Liver (tissue), 9 donors: Measurements from ENCODE around the gene FAM186B. TPM values are rescaled to one million over a fixed set of nuclear protein-coding genes. Genes with fewer than 3 reads are reported as not detected.

ENCODE experiments used
- DNase-seq: peaks from one replicate; pipeline ENCODE4 v3.0.0-alpha.2; 2017; ENCODE audit warnings: low spot score
- H3K27ac ChIP-seq, 2 donors: one replicate each; pipeline ENCODE4 v1.7.0; 2013; ENCODE audit warnings: inconsistent platforms in 2 of 2, low read length in 2 of 2, control low read depth in 1 of 2, low read depth in 1 of 2, mild to moderate bottlenecking in 1 of 2
- H3K27me3 ChIP-seq, 4 donors: one replicate each; pipeline versions ENCODE4 v1.6.1 to v1.7.0; 2013; ENCODE audit warnings: low read length in 3 of 4, inconsistent platforms in 1 of 4, mild to moderate bottlenecking in 1 of 4, moderate library complexity in 1 of 4; ENCODE audit not compliant: control insufficient read depth in 4 of 4, insufficient read depth in 4 of 4
- H3K36me3 ChIP-seq, 4 donors: one replicate each; pipeline versions ENCODE4 v1.6.1 to v1.7.0; 2013; ENCODE audit warnings: low read length in 3 of 4, mild to moderate bottlenecking in 3 of 4, low read depth in 1 of 4, moderate library complexity in 1 of 4; ENCODE audit not compliant: control insufficient read depth in 4 of 4, insufficient read depth in 3 of 4
- H3K4me1 ChIP-seq, 4 donors: one replicate each; pipeline versions ENCODE4 v1.6.1 to v1.7.0; 2013; ENCODE audit warnings: low read length in 3 of 4, mild to moderate bottlenecking in 3 of 4, moderate library complexity in 1 of 4; ENCODE audit not compliant: control insufficient read depth in 4 of 4, insufficient read depth in 4 of 4
- H3K4me3 ChIP-seq, 3 donors: one replicate each; pipeline versions ENCODE4 v1.6.1 to v1.7.0; 2013; ENCODE audit warnings: low read length in 3 of 3, control low read depth in 1 of 3, low read depth in 1 of 3, mild to moderate bottlenecking in 1 of 3
- H3K9ac ChIP-seq, 2 donors: one replicate each; pipeline ENCODE4 v1.7.0; 2013; ENCODE audit warnings: low read length in 2 of 2, mild to moderate bottlenecking in 2 of 2, moderate library complexity in 2 of 2, control low read depth in 1 of 2, low read depth in 1 of 2
- H3K9me3 ChIP-seq, 4 donors: one replicate each; pipeline versions ENCODE4 v1.6.1 to v1.7.0; 2013; ENCODE audit warnings: low read length in 3 of 4; ENCODE audit not compliant: control insufficient read depth in 4 of 4
- CTCF ChIP-seq: fragments of 150-350 bp; IDR thresholded peaks from 2 replicates; pipeline ENCODE4 v1.5.1; 2017; ENCODE audit warnings: improper control_type of control experiment, low read depth, low read length; ENCODE audit not compliant: missing input control
- EGR1 ChIP-seq, 2 donors: IDR thresholded peaks; 2 replicates each; pipeline ENCODE4 v1.6.1; 2016 to 2018; ENCODE audit warnings: antibody characterized with exemption in 2 of 2, low read depth in 2 of 2
- FOXA1 ChIP-seq: IDR thresholded peaks from 2 replicates; pipeline ENCODE4 v1.6.1; 2016; ENCODE audit warnings: antibody characterized with exemption
- FOXA2 ChIP-seq: IDR thresholded peaks from 2 replicates; pipeline ENCODE4 v1.6.1; 2016; ENCODE audit warnings: antibody characterized with exemption
- GABPA ChIP-seq, 2 donors: IDR thresholded peaks in 1 of 2; conservative IDR thresholded peaks in 1 of 2; 2 replicates each; pipeline ENCODE4 v1.6.1; 2016; ENCODE audit warnings: antibody characterized with exemption in 2 of 2, mild to moderate bottlenecking in 1 of 2, moderate library complexity in 1 of 2
- HNF4A ChIP-seq, 2 donors: conservative IDR thresholded peaks; 2 replicates each; pipeline ENCODE4 v1.6.1; 2016; ENCODE audit warnings: antibody characterized with exemption in 2 of 2, mild to moderate bottlenecking in 2 of 2
- HNF4G ChIP-seq: IDR thresholded peaks from 2 replicates; pipeline ENCODE4 v1.6.1; 2016; ENCODE audit warnings: antibody characterized with exemption
- JUND ChIP-seq, 2 donors: IDR thresholded peaks; 2 replicates each; pipeline ENCODE4 v1.6.1; 2016; ENCODE audit warnings: antibody characterized with exemption in 2 of 2
- MAX ChIP-seq: IDR thresholded peaks from 2 replicates; pipeline ENCODE4 v1.6.1; 2016; ENCODE audit warnings: antibody characterized with exemption
- NR2F2 ChIP-seq: IDR thresholded peaks from 2 replicates; pipeline ENCODE4 v1.6.1; 2016; ENCODE audit warnings: antibody characterized with exemption
- RAD21 ChIP-seq, 2 donors: IDR thresholded peaks; 2 replicates each; pipeline ENCODE4 v1.6.1; 2016; ENCODE audit warnings: antibody characterized with exemption in 2 of 2, mild to moderate bottlenecking in 2 of 2
- RXRA ChIP-seq, 2 donors: IDR thresholded peaks; 2 replicates each; pipeline ENCODE4 v1.6.1; 2017 to 2018; ENCODE audit warnings: antibody characterized with exemption in 2 of 2, mild to moderate bottlenecking in 1 of 2
- SP1 ChIP-seq: IDR thresholded peaks from 2 replicates; pipeline ENCODE4 v1.6.1; 2018; ENCODE audit warnings: antibody characterized with exemption, mild to moderate bottlenecking
- TAF1 ChIP-seq: conservative IDR thresholded peaks from 2 replicates; pipeline ENCODE4 v1.6.1; 2016; ENCODE audit warnings: antibody characterized with exemption, mild to moderate bottlenecking
- YY1 ChIP-seq: IDR thresholded peaks from 2 replicates; pipeline ENCODE4 v1.6.1; 2016; ENCODE audit warnings: antibody characterized with exemption, mild to moderate bottlenecking
- ZBTB33 ChIP-seq: IDR thresholded peaks from 2 replicates; pipeline ENCODE4 v1.6.1; 2016; ENCODE audit warnings: antibody characterized with exemption
- WGBS: extraction: QIAGEN DNeasy Blood & Tissue Kit; methylation state at CpG from one replicate; pipeline ENCODE4 v1.1.7; 2013; 5-methylcytosine and 5-hydroxymethylcytosine counted together
- polyA plus RNA-seq, 2 donors: library from polyadenylated mRNA; stranded (reverse) in 1 of 2; unstranded in 1 of 2; fragments of 200-250 nt in 1 of 2; fragments of >200 nt in 1 of 2; fragmentation: Nextera tagmentation in 1 of 2; extraction: Ambion mirVana in 1 of 2; gene quantifications; one replicate each; pipeline versions ENCODE4 v1.2.1 to v1.2.3, GENCODE V29; 2013 to 2015
- total RNA-seq, 2 donors: library from RNA; depleted of rRNA; stranded (reverse); fragments of >200 nt; gene quantifications; one replicate each; pipeline ENCODE4 v1.2.3, GENCODE V29; 2014
- TF ChIP-seq, protein P1 (sequence below): IDR thresholded peaks from 2 replicates; pipeline ENCODE4 v1.6.1; 2016; ENCODE audit warnings: antibody characterized with exemption
- TF ChIP-seq, protein P2 (sequence below): IDR thresholded peaks from 2 replicates; pipeline ENCODE4 v1.6.1; 2016; ENCODE audit warnings: antibody characterized with exemption, mild to moderate bottlenecking
- donor health status: healthy.
- donor health status: healthy.
- donor health status: healthy.
- donor health status: healthy.
- donor health status: healthy.

Gene FAM186B
- total and polyA plus RNA-seq, 4 donors: 0.19 to 0.84 (median 0.42) TPM

GRCh38 chr12:49552014-49552413 lies 53.4 kb downstream of the FAM186B start:
- Histone ChIP-seq H3K36me3 (peaks cover 0 to 2% (median 0%) of the 10 kb centered on the region in 4 donors), H3K4me3 (no peak overlapping the region), H3K4me1 (peaks cover 7 to 40% (median 27%) of the 10 kb centered on the region in 4 donors), H3K9me3 (no peaks in the 10 kb centered on the region), H3K27me3 (peaks cover 0 to 5% (median 0%) of the 10 kb centered on the region in 4 donors), H3K9ac (no peak overlapping the region), H3K27ac (peak overlapping the region; percentile 31 to 82)
- WGBS: 42% methylated on average over 7 of the region's 7 CpGs
- TF ChIP-seq RAD21 (IDR thresholded peaks at IDR 0.05) (peak in 1 of 2 donors; percentile 45), CTCF (no peak), RXRA (IDR thresholded peaks at IDR 0.05) (peak; percentile 67 to 73), YY1 (no peak), MAX (no peak), SP1 (peak; percentile 87), FOXA2 (no peak), FOXA1 (no peak), ZBTB33 (no peak), NR2F2 (no peak), EGR1 (IDR thresholded peaks at IDR 0.05; ENCODE audit: low read depth in 2 of 2) (no peak), JUND (IDR thresholded peaks at IDR 0.05) (peak in 1 of 2 donors; percentile 23), TAF1 (no peak), HNF4G (peak; percentile 70), GABPA (IDR thresholded peaks at IDR 0.05 in 1 of 2, conservative IDR thresholded peaks at IDR 0.05 in 1 of 2) (peak in 1 of 2 donors; percentile 38), HNF4A (conservative IDR thresholded peaks at IDR 0.05) (peak; percentile 80 to 83)
- TF ChIP-seq, protein P1, sequence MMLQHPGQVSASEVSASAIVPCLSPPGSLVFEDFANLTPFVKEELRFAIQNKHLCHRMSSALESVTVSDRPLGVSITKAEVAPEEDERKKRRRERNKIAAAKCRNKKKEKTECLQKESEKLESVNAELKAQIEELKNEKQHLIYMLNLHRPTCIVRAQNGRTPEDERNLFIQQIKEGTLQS: no peak
- TF ChIP-seq, protein P2, sequence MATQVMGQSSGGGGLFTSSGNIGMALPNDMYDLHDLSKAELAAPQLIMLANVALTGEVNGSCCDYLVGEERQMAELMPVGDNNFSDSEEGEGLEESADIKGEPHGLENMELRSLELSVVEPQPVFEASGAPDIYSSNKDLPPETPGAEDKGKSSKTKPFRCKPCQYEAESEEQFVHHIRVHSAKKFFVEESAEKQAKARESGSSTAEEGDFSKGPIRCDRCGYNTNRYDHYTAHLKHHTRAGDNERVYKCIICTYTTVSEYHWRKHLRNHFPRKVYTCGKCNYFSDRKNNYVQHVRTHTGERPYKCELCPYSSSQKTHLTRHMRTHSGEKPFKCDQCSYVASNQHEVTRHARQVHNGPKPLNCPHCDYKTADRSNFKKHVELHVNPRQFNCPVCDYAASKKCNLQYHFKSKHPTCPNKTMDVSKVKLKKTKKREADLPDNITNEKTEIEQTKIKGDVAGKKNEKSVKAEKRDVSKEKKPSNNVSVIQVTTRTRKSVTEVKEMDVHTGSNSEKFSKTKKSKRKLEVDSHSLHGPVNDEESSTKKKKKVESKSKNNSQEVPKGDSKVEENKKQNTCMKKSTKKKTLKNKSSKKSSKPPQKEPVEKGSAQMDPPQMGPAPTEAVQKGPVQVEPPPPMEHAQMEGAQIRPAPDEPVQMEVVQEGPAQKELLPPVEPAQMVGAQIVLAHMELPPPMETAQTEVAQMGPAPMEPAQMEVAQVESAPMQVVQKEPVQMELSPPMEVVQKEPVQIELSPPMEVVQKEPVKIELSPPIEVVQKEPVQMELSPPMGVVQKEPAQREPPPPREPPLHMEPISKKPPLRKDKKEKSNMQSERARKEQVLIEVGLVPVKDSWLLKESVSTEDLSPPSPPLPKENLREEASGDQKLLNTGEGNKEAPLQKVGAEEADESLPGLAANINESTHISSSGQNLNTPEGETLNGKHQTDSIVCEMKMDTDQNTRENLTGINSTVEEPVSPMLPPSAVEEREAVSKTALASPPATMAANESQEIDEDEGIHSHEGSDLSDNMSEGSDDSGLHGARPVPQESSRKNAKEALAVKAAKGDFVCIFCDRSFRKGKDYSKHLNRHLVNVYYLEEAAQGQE: no peak
- no peak for DNase-seq
